GM18517 (cell line): ENCODE data around the gene PUS1.
A peak's percentile ranks its signal among the peaks of the same experiment; 100 is the strongest.

Experiments
- ATAC-seq: cut with Tn5 transposase; IDR thresholded peaks from one replicate; pipeline ENCODE4 v1.9.1; 2021; ENCODE audit warnings: mild to moderate bottlenecking, moderate library complexity; ENCODE audit not compliant: unreplicated experiment

Gene PUS1

DNA sequence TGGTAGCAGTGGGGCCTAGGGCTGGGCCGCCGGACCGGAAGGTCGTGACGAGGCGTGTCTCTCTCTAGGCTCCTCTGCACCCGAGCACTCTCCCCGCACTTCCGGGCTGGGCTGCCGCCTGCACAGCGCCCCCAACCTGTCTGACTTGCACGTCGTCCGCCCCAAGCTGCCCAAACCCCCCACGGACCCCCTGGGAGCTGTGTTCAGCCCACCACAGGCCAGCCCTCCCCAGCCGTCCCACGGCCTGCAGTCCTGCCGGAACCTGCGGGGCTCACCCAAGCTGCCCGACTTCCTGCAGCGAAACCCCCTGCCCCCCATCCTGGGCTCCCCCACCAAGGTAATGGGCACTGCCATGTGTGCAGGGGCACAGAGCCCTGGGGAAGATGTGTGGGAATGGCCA lies 13.3 kb upstream of the PUS1 start:
- ATAC-seq = no peak

DNA sequence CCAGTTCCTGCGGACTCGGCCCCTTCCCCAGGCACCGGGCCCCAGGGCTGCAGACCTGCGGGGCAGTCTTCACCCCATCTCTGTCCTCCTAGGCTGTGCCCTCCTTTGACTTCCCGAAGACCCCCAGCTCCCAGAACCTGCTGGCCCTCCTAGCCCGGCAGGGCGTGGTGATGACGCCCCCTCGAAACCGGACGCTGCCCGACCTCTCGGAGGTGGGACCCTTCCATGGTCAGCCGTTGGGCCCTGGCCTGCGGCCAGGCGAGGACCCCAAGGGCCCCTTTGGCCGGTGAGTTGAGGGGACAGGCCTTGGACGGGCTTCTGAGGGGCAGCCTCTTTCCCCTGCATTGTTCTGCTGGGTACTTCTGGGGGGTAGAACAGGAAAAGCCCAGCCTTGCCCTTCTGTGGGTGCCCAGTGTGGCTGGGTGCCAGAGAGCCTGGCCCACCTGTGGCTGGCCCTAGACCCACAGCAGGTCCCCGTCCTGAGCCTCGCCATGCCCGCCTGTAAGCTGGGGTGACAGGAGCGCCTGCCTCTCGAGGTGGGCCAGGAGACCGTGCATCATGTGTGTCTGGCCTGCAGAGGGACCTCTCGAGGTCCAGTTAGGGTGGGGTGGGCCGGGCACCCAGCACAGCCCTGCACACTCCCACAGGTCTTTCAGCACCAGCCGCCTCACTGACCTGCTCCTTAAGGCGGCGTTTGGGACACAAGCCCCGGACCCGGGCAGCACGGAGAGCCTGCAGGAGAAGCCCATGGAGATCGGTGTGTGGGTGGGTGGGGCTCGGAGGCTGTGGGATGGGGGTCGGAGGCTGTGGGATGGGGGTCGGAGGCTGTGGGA lies 12.6 kb upstream of the PUS1 start:
- ATAC-seq = no peak

DNA sequence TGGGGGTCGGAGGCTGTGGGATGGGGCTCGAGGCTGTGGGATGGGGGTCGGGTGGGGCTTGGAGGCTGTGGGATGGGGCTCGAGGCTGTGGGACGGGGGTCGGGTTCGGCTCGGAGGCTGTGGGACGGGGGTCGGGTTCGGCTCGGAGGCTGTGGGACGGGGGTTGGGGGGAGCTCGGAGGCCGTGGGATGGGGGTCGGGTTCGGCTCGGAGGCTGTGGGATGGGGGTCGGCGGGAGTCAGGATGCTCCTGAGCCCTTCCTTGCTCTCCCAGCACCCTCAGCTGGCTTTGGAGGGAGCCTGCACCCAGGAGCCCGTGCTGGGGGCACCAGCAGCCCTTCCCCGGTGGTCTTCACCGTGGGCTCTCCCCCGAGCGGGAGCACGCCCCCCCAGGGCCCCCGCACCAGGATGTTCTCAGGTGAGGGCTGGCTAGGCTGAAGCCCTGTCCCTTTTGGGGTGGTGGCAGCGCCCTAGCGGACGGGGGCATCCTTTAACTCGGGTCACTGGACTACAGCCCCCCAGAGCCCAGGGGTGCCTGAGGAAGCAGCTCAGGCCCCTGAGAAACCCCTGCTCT lies 11.9 kb upstream of the PUS1 start:
- no peak for ATAC-seq

DNA sequence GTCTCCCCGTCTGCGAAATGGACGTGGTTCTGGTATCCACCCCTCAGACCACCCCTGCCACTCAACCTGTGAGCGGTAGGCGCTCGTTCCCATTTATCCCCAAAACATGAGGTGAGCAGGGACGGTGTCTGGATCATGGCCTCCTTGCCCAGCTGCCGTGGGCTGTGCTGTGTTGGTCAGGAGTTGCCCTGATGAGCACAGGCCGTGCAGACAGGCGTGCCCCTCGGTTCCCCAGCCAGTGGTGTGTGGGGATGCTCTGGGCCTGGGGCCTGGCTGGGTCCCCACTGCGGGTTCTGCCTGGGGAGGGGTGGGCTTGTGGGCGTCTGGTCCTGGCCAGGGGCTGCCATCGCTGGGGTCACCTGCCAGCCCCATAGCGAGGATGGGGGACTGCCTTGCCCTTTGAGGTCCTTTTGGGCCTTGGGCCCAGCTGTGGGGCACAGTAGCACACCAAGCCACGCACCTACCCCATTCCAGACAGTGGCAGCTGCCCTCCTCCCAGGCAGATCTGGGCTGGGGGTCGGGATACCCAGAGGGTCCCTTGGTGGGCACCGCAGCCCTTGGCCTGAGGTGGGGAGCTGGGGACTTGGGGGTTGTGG lies 11.3 kb upstream of the PUS1 start:
- ATAC-seq = no peak

DNA sequence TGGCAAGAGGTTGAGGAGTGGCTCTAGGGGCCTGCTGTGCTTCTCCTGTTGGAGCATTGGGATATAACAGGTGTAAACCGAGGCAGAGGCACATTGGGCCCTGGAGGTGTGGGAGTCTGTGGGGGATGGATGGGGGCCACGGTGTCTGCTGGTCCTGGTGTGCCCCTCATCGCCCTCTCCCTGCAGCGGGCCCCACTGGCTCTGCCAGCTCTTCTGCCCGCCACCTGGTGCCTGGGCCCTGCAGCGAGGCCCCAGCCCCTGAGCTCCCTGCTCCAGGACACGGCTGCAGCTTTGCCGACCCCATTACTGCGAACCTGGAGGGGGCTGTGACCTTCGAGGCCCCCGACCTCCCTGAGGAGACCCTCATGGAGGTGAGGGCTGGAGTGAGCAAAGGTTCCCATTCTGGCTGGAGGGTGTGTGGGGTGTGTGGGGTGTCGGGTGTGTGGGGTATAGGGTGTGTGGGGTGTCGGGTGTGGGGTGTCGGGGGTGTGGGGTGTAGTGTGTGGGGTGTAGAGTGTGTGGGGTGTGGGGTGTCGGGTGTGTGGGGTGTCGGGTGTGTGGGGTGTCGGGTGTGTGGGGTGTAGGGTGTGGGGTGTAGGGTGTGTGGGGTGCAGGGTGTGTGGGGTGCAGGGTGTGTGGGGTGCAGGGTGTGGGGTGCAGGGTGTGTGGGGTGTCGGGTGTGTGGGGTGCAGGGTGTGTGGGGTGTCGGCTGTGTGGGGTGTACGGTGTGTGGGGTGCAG lies 10.6 kb upstream of the PUS1 start:
- no peak for ATAC-seq

DNA sequence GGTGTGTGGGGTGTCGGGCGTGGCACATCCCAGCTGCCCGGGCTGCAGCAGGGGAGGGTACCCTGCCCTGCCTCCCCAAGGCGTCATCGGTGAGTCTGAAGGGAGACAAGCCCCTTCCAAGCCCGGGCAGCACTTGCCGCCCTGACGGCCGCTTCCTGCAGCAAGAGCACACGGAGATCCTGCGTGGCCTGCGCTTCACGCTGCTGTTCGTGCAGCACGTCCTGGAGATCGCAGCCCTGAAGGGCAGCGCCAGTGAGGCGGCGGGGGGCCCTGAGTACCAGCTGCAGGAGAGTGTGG lies 10.1 kb upstream of the PUS1 start:
- no peak for ATAC-seq

DNA sequence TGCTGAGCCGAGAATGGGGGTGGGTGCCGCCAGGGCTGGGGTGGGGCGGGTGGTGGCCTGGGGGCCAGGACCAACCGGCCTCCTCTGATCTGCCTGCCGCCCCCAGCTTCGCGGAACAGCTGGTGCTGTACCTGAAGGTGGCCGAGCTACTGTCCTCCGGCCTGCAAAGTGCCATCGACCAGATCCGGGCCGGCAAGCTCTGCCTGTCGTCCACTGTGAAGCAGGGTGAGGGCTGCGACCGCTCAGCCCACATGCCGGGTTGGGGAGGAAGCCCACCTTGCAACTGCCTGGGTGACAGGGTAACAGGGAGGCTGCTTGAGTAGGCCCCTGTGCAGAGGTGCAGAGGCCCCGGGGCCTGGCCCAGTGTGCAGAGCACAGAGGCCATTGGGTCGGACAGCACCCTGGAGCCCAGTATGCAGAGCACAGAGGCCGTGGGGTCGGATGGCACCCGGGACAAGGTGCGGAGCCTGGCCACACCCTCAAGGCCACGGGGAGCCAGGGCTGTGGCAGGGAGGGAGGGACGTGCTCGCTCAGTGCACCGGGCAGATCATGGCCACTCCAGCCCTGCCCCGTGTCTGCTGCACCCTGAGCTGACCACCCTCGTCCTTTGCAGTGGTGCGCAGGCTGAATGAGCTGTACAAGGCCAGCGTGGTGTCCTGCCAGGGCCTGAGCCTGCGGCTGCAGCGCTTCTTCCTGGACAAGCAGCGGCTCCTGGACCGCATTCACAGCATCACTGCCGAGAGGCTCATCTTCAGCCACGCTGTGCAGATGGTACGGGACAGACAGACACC lies 9.5 kb upstream of the PUS1 start:
- ATAC-seq = no peak

DNA sequence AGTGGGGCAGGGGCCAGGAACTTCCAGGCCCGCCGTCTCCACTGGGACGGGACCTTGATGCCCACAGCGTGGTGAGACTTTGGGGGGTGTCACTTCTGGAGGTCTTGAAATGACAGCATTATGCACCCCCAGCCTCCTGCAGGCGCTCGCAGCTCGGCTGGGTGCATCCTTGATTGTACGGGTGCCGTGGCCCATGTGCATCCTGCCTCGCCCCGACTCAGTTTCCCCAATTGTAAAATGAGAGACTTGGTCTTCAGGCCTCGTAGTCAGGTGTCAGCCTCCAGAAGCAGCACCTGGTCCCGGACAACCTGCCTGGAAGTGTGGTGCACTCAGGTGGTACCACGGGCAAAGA lies 8.9 kb upstream of the PUS1 start:
- ATAC-seq = no peak

DNA sequence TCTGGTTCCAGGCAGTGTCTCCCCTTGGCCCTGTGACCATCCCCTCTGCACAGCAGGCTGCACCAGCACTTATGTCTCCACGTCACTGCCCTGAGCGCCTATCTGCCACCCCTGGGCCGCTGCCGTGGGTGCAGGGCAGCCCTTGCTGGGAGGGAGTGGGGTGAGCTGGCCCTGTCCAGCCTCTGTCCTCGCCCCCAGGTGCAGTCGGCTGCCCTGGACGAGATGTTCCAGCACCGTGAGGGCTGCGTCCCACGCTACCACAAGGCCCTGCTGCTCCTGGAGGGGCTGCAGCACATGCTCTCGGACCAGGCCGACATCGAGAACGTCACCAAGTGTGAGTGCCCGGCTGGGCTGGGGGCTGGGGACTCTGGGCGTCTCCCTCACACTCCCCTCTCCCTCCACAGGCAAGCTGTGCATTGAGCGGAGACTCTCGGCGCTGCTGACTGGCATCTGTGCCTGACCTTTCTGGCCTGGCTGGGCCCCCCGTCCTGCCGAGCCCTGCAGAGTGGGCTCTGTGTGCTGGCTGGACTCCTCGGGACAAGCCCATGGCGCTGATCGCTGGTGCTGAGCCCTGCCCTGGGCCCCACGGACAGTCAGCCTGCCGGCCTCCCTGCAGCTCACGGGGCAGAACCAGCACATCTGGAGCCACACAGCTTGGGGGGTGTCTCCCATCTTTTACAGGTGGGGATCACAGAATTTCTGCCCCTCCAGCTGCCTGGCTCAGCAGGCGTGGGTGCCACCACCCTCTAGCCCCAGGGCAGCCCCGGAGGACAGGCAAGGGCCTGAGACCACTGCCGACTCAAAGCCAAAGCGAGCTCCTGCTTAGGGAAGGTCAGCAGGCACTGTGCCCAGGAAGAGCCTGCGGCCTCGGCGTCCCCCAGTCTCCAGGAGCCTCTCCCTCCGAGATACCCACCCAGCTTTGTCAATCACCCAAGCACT lies 7.9 kb upstream of the PUS1 start:
- ATAC-seq = no peak

DNA sequence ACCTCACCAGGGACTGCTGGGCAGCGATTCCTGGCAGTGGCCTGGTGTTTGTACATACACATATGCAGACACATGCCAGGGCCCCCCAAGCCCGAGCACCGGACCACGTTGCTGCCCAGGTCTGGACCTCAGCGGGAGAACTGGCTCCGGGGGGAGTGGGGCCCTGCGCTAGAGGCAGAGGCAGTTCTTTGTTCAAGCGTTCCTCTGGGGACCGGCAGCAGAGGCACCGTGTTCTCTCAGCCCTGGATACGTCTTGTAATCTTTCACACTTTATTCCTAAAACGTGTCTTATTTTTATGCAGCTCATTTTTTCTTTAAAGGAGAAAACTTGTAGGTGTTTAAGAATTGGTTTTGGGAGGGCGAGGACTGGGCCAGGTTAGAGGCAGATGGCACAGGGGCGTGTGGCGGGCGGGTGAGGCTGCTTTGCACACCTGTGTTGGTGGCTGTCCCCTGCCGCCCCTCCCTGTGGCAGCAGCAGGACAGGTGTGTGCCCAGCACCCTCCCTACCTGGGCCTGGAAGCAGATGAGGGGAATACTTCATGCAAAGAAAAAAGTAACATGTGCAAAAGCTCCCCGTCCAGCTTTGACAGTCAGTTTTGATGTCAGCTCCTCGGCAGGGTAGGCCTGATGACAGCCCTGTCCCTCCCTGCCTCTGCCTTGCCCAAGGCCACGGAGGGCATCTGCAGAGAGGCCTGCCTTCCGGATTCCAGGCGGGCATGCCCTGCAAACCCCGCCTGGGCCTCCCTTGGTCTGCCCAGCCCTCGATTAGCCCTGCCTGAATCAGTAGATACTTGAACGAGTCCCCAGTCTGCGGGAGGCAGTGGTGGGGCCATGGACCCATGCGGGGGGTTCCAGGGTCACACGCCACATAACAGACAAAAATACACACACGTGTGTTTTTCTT lies 7.0 kb upstream of the PUS1 start:
- no peak for ATAC-seq

DNA sequence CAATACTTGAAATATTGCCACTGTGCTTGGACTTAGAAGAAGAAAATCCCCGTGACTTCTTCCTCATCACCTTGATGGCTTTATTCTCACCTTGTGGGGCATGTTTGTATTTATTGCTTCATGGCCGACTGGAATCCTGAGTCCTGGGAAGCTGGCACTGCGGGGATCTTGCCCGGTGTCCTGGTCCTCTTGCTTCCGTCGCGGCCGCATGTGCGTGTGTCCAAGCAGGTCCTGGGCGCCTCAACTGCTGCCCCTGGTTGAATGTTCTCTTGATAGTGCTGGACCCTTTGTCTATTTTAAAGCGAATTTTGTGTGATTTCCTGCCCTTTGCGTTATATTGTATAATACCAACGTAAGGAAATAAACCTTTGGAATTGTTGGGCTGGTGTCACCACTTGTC lies 6.3 kb upstream of the PUS1 start:
- no peak for ATAC-seq

DNA sequence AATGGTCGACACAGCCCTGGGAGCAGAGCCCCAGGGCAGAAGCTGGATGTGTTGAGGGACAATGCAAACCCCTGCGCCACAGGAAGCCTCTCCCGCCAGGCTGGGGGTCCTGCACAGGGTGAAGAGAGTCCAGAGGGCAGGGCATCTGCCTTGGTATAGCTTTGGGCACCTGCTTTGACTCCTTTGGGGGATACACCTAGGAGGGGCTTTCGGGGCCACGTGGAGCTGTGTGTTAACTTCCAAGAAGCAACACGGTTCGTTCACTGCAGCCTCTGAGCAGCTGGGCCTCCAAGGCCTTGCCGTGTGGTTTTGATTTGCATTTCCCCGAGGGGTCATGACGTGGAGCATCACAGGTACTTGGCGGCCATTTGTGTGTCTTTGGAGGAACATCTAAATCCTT lies 5.8 kb upstream of the PUS1 start:
- ATAC-seq = peak; percentile 71

DNA sequence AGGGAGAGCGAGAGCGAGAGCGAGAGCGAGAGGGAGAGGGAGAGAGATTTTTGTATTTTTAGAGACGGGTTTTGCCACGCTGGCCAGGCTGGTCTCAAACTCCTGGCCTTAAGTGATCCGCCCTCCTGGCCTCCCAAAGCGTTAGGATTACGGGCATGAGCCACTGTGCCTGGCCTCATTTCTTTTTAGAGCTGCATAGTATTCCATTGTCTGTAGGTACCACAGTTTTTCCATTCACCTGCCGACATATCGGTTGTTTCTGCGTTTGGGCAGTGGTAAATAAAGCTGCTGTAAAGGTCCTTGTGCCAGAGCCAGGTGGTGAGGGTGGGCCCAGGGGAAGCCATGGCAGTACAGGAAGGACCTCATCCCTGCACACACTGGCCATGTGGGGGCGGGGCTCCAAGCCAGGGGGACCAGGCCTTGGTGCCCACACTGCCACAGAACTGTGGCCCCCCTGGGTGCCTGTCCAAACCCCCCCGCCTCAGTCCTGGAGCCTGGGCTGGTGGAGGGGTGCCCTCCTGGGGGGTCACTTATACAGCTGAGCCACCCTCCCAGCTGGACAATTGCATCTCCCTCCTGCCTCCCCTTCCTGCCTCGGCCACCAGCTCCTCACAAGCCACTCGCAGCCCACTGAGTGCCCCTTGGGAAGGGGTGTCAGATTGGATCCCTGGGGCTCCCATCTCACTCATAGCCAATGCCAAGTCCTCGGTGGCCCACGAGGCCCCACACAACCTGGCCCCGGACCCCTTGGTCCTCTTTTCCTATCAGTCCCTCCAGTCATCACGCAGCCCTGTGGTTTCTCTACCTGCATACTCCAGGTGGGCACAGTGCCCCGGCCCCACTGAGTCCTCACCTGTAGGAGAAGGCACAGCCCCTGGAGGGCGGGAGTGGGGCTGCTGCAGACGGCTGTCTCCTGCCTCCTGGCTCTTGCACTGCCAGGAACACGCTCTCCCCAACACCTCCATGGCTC lies 1.7 kb upstream of the PUS1 start:
- no peak for ATAC-seq

DNA sequence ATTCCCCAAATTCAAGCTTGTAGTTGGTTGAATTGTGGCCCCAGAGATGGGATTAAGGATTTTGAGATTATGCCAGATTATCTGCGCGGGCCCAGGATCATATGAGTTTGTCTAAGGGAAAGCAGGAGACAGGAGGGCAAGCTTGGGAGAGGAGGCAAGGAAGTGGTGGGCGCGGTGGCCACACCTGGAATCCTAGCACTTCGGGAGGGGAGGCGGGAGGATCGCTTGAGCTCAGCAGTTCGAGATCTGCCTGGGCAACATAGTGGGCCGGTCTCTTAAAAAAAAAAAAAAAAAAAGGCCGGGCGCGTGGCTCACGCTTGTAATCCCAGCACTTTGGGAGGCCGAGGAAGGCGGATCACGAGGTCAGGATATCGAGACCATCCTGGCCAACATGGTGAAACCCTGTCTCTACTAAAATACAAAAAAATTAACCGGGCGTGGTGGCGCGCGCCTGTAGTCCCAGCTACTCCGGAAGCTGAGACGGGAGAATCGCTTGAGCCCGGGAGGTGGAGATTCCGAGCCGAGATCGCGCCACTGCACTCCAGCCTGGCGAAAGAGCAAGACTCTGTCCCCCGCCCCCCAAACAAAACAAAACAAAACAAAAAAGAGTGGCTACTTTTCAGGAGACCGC lies 881 bp upstream of the PUS1 start:
- no peak for ATAC-seq

DNA sequence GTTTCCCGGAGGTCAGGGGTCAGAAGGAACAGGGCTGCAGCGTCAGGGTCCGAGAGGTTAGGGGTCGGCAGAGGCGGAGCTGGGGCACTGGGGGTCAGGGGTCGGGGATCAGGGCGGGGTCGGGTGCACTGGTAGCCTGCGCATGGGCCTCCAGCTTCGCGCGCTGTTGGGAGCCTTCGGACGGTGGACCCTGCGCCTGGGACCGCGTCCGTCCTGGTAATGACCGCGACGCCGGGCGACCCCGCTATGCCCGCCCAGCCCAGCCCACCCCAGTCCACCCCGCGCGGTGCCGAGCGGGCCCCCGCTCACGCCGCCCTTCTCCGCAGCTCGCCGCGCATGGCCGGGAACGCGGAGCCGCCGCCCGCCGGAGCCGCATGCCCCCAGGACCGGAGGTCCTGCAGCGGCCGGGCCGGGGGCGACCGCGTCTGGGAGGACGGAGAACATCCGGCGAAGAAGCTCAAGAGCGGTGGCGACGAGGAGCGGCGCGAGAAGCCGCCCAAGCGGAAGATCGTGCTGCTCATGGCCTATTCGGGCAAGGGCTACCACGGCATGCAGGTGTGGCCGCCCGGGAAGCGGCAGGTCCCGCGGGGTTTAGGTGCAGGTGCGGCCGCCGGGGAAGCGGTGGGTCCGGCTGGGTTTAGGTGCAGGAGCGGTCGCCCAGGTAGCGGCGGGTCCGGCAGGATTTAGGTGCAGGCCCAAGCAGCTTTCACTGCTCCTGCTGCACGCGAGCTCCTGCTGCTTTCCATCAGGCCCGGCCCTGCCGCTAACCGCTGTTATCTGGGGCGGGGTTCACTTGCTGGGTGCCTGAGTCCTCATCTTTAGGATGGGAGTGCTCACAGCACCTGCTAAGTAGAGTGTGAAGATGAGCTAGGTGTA lies 743 bp downstream of the PUS1 start:
- peak; percentile 32 for ATAC-seq

DNA sequence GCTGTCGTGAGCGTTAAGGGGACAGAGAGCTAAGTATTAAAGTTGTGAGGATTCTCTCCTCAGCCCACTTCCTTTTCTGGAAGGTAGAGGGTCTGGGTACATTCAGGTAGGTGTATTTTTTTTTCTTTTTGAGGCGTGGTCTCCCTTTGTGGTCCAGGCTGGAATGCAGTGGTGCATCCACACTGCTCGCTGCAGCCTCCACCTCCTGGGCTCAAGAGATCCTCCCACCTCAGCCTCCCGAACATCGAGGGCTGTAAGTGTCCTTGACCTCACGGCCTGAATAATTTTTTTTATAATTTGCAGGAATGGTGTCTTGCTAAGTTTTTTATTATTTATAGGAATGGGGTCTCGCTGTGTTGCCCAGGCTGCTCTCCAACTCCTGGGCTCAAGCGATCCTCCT lies 1.4 kb downstream of the PUS1 start:
- peak; percentile 6 for ATAC-seq

DNA sequence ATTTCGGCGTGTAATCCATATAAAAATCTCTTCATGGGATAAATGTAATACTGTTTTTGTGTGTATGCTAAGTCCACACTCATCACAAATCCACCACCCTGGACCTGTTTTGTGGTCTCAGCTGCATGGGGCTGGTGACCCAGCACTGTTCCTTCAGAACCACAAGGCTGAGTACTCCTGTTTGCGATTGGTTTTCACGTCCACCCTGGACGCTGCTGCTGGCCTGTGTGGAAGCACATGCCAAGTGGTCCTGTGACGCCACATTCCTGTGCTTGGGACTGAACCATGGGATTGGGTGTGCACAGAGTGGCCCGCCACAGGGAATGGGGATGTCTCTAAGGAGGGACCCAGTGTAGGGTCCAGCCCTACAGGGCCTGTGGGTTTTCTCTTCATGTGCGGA lies 4.3 kb downstream of the PUS1 start:
- no peak for ATAC-seq
